ENCODE data around the gene NFX1.

DNA sequence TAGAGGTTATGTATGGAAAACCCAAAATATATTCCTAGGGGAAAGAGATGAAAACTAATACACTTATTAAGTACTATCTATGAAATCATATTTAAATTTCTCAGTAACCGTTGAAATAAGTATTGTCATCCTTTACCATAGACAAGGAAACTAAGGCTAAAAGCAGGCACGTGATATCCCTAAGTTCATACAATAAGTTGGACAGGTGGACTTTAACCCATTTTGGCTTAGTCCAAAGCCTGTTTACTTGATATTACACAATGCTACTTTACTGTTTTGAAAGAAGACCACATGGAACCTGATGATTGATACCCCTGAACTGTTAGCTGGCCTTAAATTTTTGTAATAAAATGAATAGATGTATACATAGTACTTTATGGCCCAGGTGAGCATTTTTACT, 3.5 kb downstream of the NFX1 start:
- no peak for TF ChIP-seq EZH2 (IDR thresholded peaks at IDR 0.05; ENCODE audit: borderline replicate concordance)
- TF ChIP-seq, protein P1, sequence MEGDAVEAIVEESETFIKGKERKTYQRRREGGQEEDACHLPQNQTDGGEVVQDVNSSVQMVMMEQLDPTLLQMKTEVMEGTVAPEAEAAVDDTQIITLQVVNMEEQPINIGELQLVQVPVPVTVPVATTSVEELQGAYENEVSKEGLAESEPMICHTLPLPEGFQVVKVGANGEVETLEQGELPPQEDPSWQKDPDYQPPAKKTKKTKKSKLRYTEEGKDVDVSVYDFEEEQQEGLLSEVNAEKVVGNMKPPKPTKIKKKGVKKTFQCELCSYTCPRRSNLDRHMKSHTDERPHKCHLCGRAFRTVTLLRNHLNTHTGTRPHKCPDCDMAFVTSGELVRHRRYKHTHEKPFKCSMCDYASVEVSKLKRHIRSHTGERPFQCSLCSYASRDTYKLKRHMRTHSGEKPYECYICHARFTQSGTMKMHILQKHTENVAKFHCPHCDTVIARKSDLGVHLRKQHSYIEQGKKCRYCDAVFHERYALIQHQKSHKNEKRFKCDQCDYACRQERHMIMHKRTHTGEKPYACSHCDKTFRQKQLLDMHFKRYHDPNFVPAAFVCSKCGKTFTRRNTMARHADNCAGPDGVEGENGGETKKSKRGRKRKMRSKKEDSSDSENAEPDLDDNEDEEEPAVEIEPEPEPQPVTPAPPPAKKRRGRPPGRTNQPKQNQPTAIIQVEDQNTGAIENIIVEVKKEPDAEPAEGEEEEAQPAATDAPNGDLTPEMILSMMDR (IDR thresholded peaks at IDR 0.05; ENCODE audit: poor library complexity), result no peak
- no peak for TF ChIP-seq EZH2phosphoT487 (IDR thresholded peaks at IDR 0.05; ENCODE audit: low read depth, severe bottlenecking, unreplicated experiment)

Measured in hepatocyte (in vitro differentiated cells).